Liver (tissue), 9 donors: ENCODE results near the gene ARHGAP8. TPM values are rescaled to one million over a fixed set of nuclear protein-coding genes. Genes with fewer than 3 reads are reported as not detected.

Experiments used
- DNase-seq: peaks from one replicate; pipeline ENCODE4 v3.0.0-alpha.2; 2017; ENCODE audit warnings: low spot score
- H3K27ac ChIP-seq, 2 donors: one replicate each; pipeline ENCODE4 v1.7.0; 2013; ENCODE audit warnings: inconsistent platforms in 2 of 2, low read length in 2 of 2, control low read depth in 1 of 2, low read depth in 1 of 2, mild to moderate bottlenecking in 1 of 2
- H3K27me3 ChIP-seq, 4 donors: one replicate each; pipeline versions ENCODE4 v1.6.1 to v1.7.0; 2013; ENCODE audit warnings: low read length in 3 of 4, inconsistent platforms in 1 of 4, mild to moderate bottlenecking in 1 of 4, moderate library complexity in 1 of 4; ENCODE audit not compliant: control insufficient read depth in 4 of 4, insufficient read depth in 4 of 4
- H3K36me3 ChIP-seq, 4 donors: one replicate each; pipeline versions ENCODE4 v1.6.1 to v1.7.0; 2013; ENCODE audit warnings: low read length in 3 of 4, mild to moderate bottlenecking in 3 of 4, low read depth in 1 of 4, moderate library complexity in 1 of 4; ENCODE audit not compliant: control insufficient read depth in 4 of 4, insufficient read depth in 3 of 4
- H3K4me1 ChIP-seq, 4 donors: one replicate each; pipeline versions ENCODE4 v1.6.1 to v1.7.0; 2013; ENCODE audit warnings: low read length in 3 of 4, mild to moderate bottlenecking in 3 of 4, moderate library complexity in 1 of 4; ENCODE audit not compliant: control insufficient read depth in 4 of 4, insufficient read depth in 4 of 4
- H3K4me3 ChIP-seq, 3 donors: one replicate each; pipeline versions ENCODE4 v1.6.1 to v1.7.0; 2013; ENCODE audit warnings: low read length in 3 of 3, control low read depth in 1 of 3, low read depth in 1 of 3, mild to moderate bottlenecking in 1 of 3
- H3K9ac ChIP-seq, 2 donors: one replicate each; pipeline ENCODE4 v1.7.0; 2013; ENCODE audit warnings: low read length in 2 of 2, mild to moderate bottlenecking in 2 of 2, moderate library complexity in 2 of 2, control low read depth in 1 of 2, low read depth in 1 of 2
- H3K9me3 ChIP-seq, 4 donors: one replicate each; pipeline versions ENCODE4 v1.6.1 to v1.7.0; 2013; ENCODE audit warnings: low read length in 3 of 4; ENCODE audit not compliant: control insufficient read depth in 4 of 4
- CTCF ChIP-seq: fragments of 150-350 bp; IDR thresholded peaks from 2 replicates; pipeline ENCODE4 v1.5.1; 2017; ENCODE audit warnings: improper control_type of control experiment, low read depth, low read length; ENCODE audit not compliant: missing input control
- EGR1 ChIP-seq, 2 donors: IDR thresholded peaks; 2 replicates each; pipeline ENCODE4 v1.6.1; 2016 to 2018; ENCODE audit warnings: antibody characterized with exemption in 2 of 2, low read depth in 2 of 2
- FOXA1 ChIP-seq: IDR thresholded peaks from 2 replicates; pipeline ENCODE4 v1.6.1; 2016; ENCODE audit warnings: antibody characterized with exemption
- FOXA2 ChIP-seq: IDR thresholded peaks from 2 replicates; pipeline ENCODE4 v1.6.1; 2016; ENCODE audit warnings: antibody characterized with exemption
- HNF4G ChIP-seq: IDR thresholded peaks from 2 replicates; pipeline ENCODE4 v1.6.1; 2016; ENCODE audit warnings: antibody characterized with exemption
- JUND ChIP-seq, 2 donors: IDR thresholded peaks; 2 replicates each; pipeline ENCODE4 v1.6.1; 2016; ENCODE audit warnings: antibody characterized with exemption in 2 of 2
- NR2F2 ChIP-seq: IDR thresholded peaks from 2 replicates; pipeline ENCODE4 v1.6.1; 2016; ENCODE audit warnings: antibody characterized with exemption
- RAD21 ChIP-seq, 2 donors: IDR thresholded peaks; 2 replicates each; pipeline ENCODE4 v1.6.1; 2016; ENCODE audit warnings: antibody characterized with exemption in 2 of 2, mild to moderate bottlenecking in 2 of 2
- REST ChIP-seq: IDR thresholded peaks from 2 replicates; pipeline ENCODE4 v1.6.1; 2016; ENCODE audit warnings: antibody characterized with exemption, mild to moderate bottlenecking
- RXRA ChIP-seq, 2 donors: IDR thresholded peaks; 2 replicates each; pipeline ENCODE4 v1.6.1; 2017 to 2018; ENCODE audit warnings: antibody characterized with exemption in 2 of 2, mild to moderate bottlenecking in 1 of 2
- TAF1 ChIP-seq: conservative IDR thresholded peaks from 2 replicates; pipeline ENCODE4 v1.6.1; 2016; ENCODE audit warnings: antibody characterized with exemption, mild to moderate bottlenecking
- YY1 ChIP-seq: IDR thresholded peaks from 2 replicates; pipeline ENCODE4 v1.6.1; 2016; ENCODE audit warnings: antibody characterized with exemption, mild to moderate bottlenecking
- WGBS: extraction: QIAGEN DNeasy Blood & Tissue Kit; methylation state at CpG from one replicate; pipeline ENCODE4 v1.1.7; 2013; 5-methylcytosine and 5-hydroxymethylcytosine counted together
- polyA plus RNA-seq, 2 donors: library from polyadenylated mRNA; stranded (reverse) in 1 of 2; unstranded in 1 of 2; fragments of 200-250 nt in 1 of 2; fragments of >200 nt in 1 of 2; fragmentation: Nextera tagmentation in 1 of 2; extraction: Ambion mirVana in 1 of 2; gene quantifications; one replicate each; pipeline versions ENCODE4 v1.2.1 to v1.2.3, GENCODE V29; 2013 to 2015
- total RNA-seq, 2 donors: library from RNA; depleted of rRNA; stranded (reverse); fragments of >200 nt; gene quantifications; one replicate each; pipeline ENCODE4 v1.2.3, GENCODE V29; 2014
- TF ChIP-seq, protein P1 (sequence below): IDR thresholded peaks from 2 replicates; pipeline ENCODE4 v1.6.1; 2016; ENCODE audit warnings: antibody characterized with exemption
- TF ChIP-seq, protein P2 (sequence below): IDR thresholded peaks from 2 replicates; pipeline ENCODE4 v1.6.1; 2016; ENCODE audit warnings: antibody characterized with exemption
- donor health status: healthy.
- donor health status: healthy.
- donor health status: healthy.
- donor health status: healthy.
- donor health status: healthy.

ARHGAP8 gene
- total and polyA plus RNA-seq, 4 donors: 0.58 to 1.8 (median 1.1) TPM

GRCh38 chr22:44773082-44773481 is 20.7 kb downstream of the ARHGAP8 start:
- Histone ChIP-seq H3K9ac (no peak overlapping the region), H3K27me3 (no peaks in the 10 kb centered on the region), H3K27ac (no peak overlapping the region), H3K9me3 (no peaks in the 10 kb centered on the region), H3K36me3 (no peaks in the 10 kb centered on the region), H3K4me3 (no peak overlapping the region), H3K4me1 (no peaks in the 10 kb centered on the region)
- TF ChIP-seq EGR1 (IDR thresholded peaks at IDR 0.05; ENCODE audit: low read depth in 2 of 2): no peak
- no peak for TF ChIP-seq TAF1
- DNase-seq: no peak
- WGBS: 95% methylated on average over 1 of the region's 1 CpG

GRCh38 chr22:44775862-44776261 is 23.5 kb downstream of the ARHGAP8 start:
- H3K9me3 ChIP-seq: no peaks in the 10 kb centered on the region
- H3K4me1 ChIP-seq: no peaks in the 10 kb centered on the region
- no peaks in the 10 kb centered on the region for H3K36me3 ChIP-seq
- no peak for DNase-seq
- WGBS: 92% methylated on average over 5 of the region's 5 CpGs
- no peaks in the 10 kb centered on the region for H3K27me3 ChIP-seq
- TF ChIP-seq, protein P1, sequence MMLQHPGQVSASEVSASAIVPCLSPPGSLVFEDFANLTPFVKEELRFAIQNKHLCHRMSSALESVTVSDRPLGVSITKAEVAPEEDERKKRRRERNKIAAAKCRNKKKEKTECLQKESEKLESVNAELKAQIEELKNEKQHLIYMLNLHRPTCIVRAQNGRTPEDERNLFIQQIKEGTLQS: no peak
- no peak overlapping the region for H3K4me3 ChIP-seq
- H3K9ac ChIP-seq: no peak overlapping the region
- H3K27ac ChIP-seq: no peak overlapping the region

- no peaks in the 10 kb centered on the region for H3K27me3 ChIP-seq
- no peaks in the 10 kb centered on the region for H3K9me3 ChIP-seq
- H3K27ac ChIP-seq: no peak overlapping the region
- TF ChIP-seq CTCF (no peak), FOXA1 (no peak), YY1 (no peak), FOXA2 (no peak), RAD21 (IDR thresholded peaks at IDR 0.05) (no peak), RXRA (IDR thresholded peaks at IDR 0.05) (no peak), NR2F2 (no peak), REST (no peak), HNF4G (no peak), JUND (IDR thresholded peaks at IDR 0.05) (no peak)
- TF ChIP-seq, protein P2, sequence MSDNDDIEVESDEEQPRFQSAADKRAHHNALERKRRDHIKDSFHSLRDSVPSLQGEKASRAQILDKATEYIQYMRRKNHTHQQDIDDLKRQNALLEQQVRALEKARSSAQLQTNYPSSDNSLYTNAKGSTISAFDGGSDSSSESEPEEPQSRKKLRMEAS: no peak
- H3K36me3 ChIP-seq: no peaks in the 10 kb centered on the region
- H3K4me1 ChIP-seq: no peaks in the 10 kb centered on the region
- H3K9ac ChIP-seq: no peak overlapping the region
- DNase-seq: no peak
- 89% methylated on average over 16 of the region's 16 CpGs for WGBS
- H3K4me3 ChIP-seq: no peak overlapping the region
Observed at GRCh38 chr22:44776605-44777363, 24.4 kb downstream of the ARHGAP8 start.
